Liver (tissue), 9 donors: ENCODE results near the gene XRCC1. TPM values are rescaled to one million over a fixed set of nuclear protein-coding genes. Genes with fewer than 3 reads are reported as not detected.
A peak's percentile ranks its signal among the peaks of the same experiment; 100 is the strongest.
"Not testable (repeated sequence)": the region's sequence is repeated elsewhere in the genome, so short reads cannot be mapped to it uniquely, and the experiment has no call there.

Experiments used
- DNase-seq: peaks from one replicate; pipeline ENCODE4 v3.0.0-alpha.2; 2017; ENCODE audit warnings: low spot score
- H3K27ac ChIP-seq, 2 donors: one replicate each; pipeline ENCODE4 v1.7.0; 2013; ENCODE audit warnings: inconsistent platforms in 2 of 2, low read length in 2 of 2, control low read depth in 1 of 2, low read depth in 1 of 2, mild to moderate bottlenecking in 1 of 2
- H3K27me3 ChIP-seq, 4 donors: one replicate each; pipeline versions ENCODE4 v1.6.1 to v1.7.0; 2013; ENCODE audit warnings: low read length in 3 of 4, inconsistent platforms in 1 of 4, mild to moderate bottlenecking in 1 of 4, moderate library complexity in 1 of 4; ENCODE audit not compliant: control insufficient read depth in 4 of 4, insufficient read depth in 4 of 4
- H3K36me3 ChIP-seq, 4 donors: one replicate each; pipeline versions ENCODE4 v1.6.1 to v1.7.0; 2013; ENCODE audit warnings: low read length in 3 of 4, mild to moderate bottlenecking in 3 of 4, low read depth in 1 of 4, moderate library complexity in 1 of 4; ENCODE audit not compliant: control insufficient read depth in 4 of 4, insufficient read depth in 3 of 4
- H3K4me1 ChIP-seq, 4 donors: one replicate each; pipeline versions ENCODE4 v1.6.1 to v1.7.0; 2013; ENCODE audit warnings: low read length in 3 of 4, mild to moderate bottlenecking in 3 of 4, moderate library complexity in 1 of 4; ENCODE audit not compliant: control insufficient read depth in 4 of 4, insufficient read depth in 4 of 4
- H3K4me3 ChIP-seq, 3 donors: one replicate each; pipeline versions ENCODE4 v1.6.1 to v1.7.0; 2013; ENCODE audit warnings: low read length in 3 of 3, control low read depth in 1 of 3, low read depth in 1 of 3, mild to moderate bottlenecking in 1 of 3
- H3K9ac ChIP-seq, 2 donors: one replicate each; pipeline ENCODE4 v1.7.0; 2013; ENCODE audit warnings: low read length in 2 of 2, mild to moderate bottlenecking in 2 of 2, moderate library complexity in 2 of 2, control low read depth in 1 of 2, low read depth in 1 of 2
- H3K9me3 ChIP-seq, 4 donors: one replicate each; pipeline versions ENCODE4 v1.6.1 to v1.7.0; 2013; ENCODE audit warnings: low read length in 3 of 4; ENCODE audit not compliant: control insufficient read depth in 4 of 4
- EGR1 ChIP-seq, 2 donors: IDR thresholded peaks; 2 replicates each; pipeline ENCODE4 v1.6.1; 2016 to 2018; ENCODE audit warnings: antibody characterized with exemption in 2 of 2, low read depth in 2 of 2
- FOXA1 ChIP-seq: IDR thresholded peaks from 2 replicates; pipeline ENCODE4 v1.6.1; 2016; ENCODE audit warnings: antibody characterized with exemption
- FOXA2 ChIP-seq: IDR thresholded peaks from 2 replicates; pipeline ENCODE4 v1.6.1; 2016; ENCODE audit warnings: antibody characterized with exemption
- GABPA ChIP-seq, 2 donors: IDR thresholded peaks in 1 of 2; conservative IDR thresholded peaks in 1 of 2; 2 replicates each; pipeline ENCODE4 v1.6.1; 2016; ENCODE audit warnings: antibody characterized with exemption in 2 of 2, mild to moderate bottlenecking in 1 of 2, moderate library complexity in 1 of 2
- HNF4A ChIP-seq, 2 donors: conservative IDR thresholded peaks; 2 replicates each; pipeline ENCODE4 v1.6.1; 2016; ENCODE audit warnings: antibody characterized with exemption in 2 of 2, mild to moderate bottlenecking in 2 of 2
- HNF4G ChIP-seq: IDR thresholded peaks from 2 replicates; pipeline ENCODE4 v1.6.1; 2016; ENCODE audit warnings: antibody characterized with exemption
- JUND ChIP-seq, 2 donors: IDR thresholded peaks; 2 replicates each; pipeline ENCODE4 v1.6.1; 2016; ENCODE audit warnings: antibody characterized with exemption in 2 of 2
- NR2F2 ChIP-seq: IDR thresholded peaks from 2 replicates; pipeline ENCODE4 v1.6.1; 2016; ENCODE audit warnings: antibody characterized with exemption
- RAD21 ChIP-seq, 2 donors: IDR thresholded peaks; 2 replicates each; pipeline ENCODE4 v1.6.1; 2016; ENCODE audit warnings: antibody characterized with exemption in 2 of 2, mild to moderate bottlenecking in 2 of 2
- RXRA ChIP-seq, 2 donors: IDR thresholded peaks; 2 replicates each; pipeline ENCODE4 v1.6.1; 2017 to 2018; ENCODE audit warnings: antibody characterized with exemption in 2 of 2, mild to moderate bottlenecking in 1 of 2
- SP1 ChIP-seq: IDR thresholded peaks from 2 replicates; pipeline ENCODE4 v1.6.1; 2018; ENCODE audit warnings: antibody characterized with exemption, mild to moderate bottlenecking
- TAF1 ChIP-seq: conservative IDR thresholded peaks from 2 replicates; pipeline ENCODE4 v1.6.1; 2016; ENCODE audit warnings: antibody characterized with exemption, mild to moderate bottlenecking
- YY1 ChIP-seq: IDR thresholded peaks from 2 replicates; pipeline ENCODE4 v1.6.1; 2016; ENCODE audit warnings: antibody characterized with exemption, mild to moderate bottlenecking
- WGBS: extraction: QIAGEN DNeasy Blood & Tissue Kit; methylation state at CpG from one replicate; pipeline ENCODE4 v1.1.7; 2013; 5-methylcytosine and 5-hydroxymethylcytosine counted together
- polyA plus RNA-seq, 2 donors: library from polyadenylated mRNA; stranded (reverse) in 1 of 2; unstranded in 1 of 2; fragments of 200-250 nt in 1 of 2; fragments of >200 nt in 1 of 2; fragmentation: Nextera tagmentation in 1 of 2; extraction: Ambion mirVana in 1 of 2; gene quantifications; one replicate each; pipeline versions ENCODE4 v1.2.1 to v1.2.3, GENCODE V29; 2013 to 2015
- total RNA-seq, 2 donors: library from RNA; depleted of rRNA; stranded (reverse); fragments of >200 nt; gene quantifications; one replicate each; pipeline ENCODE4 v1.2.3, GENCODE V29; 2014
- TF ChIP-seq, protein P1 (sequence below): IDR thresholded peaks from 2 replicates; pipeline ENCODE4 v1.6.1; 2016; ENCODE audit warnings: antibody characterized with exemption, mild to moderate bottlenecking
- TF ChIP-seq, protein P2 (sequence below): fragments of 150-350 bp; IDR thresholded peaks from 2 replicates; pipeline ENCODE4 v1.5.1; 2017; ENCODE audit warnings: improper control_type of control experiment, low read depth, low read length; ENCODE audit not compliant: missing input control
- TF ChIP-seq, protein P3 (sequence below): IDR thresholded peaks from 2 replicates; pipeline ENCODE4 v1.6.1; 2016; ENCODE audit warnings: antibody characterized with exemption
- TF ChIP-seq, protein P4 (sequence below): IDR thresholded peaks from 2 replicates; pipeline ENCODE4 v1.6.1; 2016; ENCODE audit warnings: antibody characterized with exemption
- TF ChIP-seq, protein P5 (sequence below): IDR thresholded peaks from 2 replicates; pipeline ENCODE4 v1.6.1; 2016; ENCODE audit warnings: antibody characterized with exemption
- donor health status: healthy.
- donor health status: healthy.
- donor health status: healthy.
- donor health status: healthy.
- donor health status: healthy.

XRCC1 gene
- total and polyA plus RNA-seq, 4 donors, result 3.6 to 9.8 (median 4.9) TPM

DNA sequence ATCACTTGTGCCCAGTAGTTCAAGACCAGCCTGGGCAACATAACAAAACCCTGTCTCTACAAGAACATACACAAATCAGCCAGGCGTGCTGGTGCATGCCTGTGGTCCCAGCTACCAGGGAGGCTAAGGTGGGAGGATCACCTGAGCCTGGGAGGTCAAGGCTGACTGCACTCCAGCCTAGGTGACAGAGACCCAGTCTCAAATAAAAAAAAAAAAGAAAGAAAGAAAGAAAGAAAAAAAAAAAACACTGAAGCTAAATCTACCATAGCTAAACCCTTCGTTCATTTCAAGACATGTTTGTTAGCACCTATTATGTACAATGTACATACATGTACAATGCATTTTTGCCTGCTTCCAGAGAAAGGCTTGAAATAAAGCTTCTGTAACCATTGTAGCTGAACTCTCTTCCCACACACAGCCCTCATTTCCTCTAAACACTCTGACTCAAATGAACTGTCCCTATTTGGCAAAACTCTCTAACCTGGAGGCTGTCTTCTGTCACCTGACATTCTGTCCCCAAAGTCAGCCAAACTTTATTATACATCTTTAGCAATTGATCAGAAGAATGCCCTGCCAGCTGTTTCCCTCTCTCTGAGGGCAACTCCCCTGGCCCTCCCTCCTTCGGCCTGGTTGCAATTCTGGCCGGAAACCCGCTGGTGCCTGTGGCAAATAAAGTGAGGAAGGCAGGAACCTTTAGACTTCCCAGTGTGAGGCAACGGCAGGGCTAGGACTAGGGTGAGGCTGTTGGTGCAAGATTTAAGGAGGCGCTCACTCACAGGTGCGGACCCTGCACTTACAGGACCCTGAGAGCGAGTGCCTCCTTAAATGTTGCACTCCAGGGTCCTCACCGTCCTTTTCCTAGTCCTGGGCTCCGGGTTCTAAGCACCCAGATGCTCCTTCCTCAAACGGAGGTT, 50.1 kb downstream of the XRCC1 start:
- Histone ChIP-seq H3K9me3 (no peaks in the 10 kb centered on the region), H3K4me1 (peaks cover 0 to 33% (median 27%) of the 10 kb centered on the region in 4 donors), H3K27me3 (no peaks in the 10 kb centered on the region), H3K9ac (peak overlapping the region; percentile 20 to 88), H3K4me3 (peak overlapping the region; percentile 94 to 97 (median 94)), H3K36me3 (peaks cover 0 to 3% (median under 1%) of the 10 kb centered on the region in 4 donors), H3K27ac (peak overlapping the region; percentile 76 to 85)
- DNase-seq, result peak; percentile 54
- 13% methylated on average over 12 of the region's 12 CpGs for WGBS
- TF ChIP-seq, protein P1, sequence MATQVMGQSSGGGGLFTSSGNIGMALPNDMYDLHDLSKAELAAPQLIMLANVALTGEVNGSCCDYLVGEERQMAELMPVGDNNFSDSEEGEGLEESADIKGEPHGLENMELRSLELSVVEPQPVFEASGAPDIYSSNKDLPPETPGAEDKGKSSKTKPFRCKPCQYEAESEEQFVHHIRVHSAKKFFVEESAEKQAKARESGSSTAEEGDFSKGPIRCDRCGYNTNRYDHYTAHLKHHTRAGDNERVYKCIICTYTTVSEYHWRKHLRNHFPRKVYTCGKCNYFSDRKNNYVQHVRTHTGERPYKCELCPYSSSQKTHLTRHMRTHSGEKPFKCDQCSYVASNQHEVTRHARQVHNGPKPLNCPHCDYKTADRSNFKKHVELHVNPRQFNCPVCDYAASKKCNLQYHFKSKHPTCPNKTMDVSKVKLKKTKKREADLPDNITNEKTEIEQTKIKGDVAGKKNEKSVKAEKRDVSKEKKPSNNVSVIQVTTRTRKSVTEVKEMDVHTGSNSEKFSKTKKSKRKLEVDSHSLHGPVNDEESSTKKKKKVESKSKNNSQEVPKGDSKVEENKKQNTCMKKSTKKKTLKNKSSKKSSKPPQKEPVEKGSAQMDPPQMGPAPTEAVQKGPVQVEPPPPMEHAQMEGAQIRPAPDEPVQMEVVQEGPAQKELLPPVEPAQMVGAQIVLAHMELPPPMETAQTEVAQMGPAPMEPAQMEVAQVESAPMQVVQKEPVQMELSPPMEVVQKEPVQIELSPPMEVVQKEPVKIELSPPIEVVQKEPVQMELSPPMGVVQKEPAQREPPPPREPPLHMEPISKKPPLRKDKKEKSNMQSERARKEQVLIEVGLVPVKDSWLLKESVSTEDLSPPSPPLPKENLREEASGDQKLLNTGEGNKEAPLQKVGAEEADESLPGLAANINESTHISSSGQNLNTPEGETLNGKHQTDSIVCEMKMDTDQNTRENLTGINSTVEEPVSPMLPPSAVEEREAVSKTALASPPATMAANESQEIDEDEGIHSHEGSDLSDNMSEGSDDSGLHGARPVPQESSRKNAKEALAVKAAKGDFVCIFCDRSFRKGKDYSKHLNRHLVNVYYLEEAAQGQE, result peak; percentile 59
- peak in 1 of 2 donors; percentile 60 for TF ChIP-seq RAD21 (IDR thresholded peaks at IDR 0.05)
- TF ChIP-seq, protein P2, sequence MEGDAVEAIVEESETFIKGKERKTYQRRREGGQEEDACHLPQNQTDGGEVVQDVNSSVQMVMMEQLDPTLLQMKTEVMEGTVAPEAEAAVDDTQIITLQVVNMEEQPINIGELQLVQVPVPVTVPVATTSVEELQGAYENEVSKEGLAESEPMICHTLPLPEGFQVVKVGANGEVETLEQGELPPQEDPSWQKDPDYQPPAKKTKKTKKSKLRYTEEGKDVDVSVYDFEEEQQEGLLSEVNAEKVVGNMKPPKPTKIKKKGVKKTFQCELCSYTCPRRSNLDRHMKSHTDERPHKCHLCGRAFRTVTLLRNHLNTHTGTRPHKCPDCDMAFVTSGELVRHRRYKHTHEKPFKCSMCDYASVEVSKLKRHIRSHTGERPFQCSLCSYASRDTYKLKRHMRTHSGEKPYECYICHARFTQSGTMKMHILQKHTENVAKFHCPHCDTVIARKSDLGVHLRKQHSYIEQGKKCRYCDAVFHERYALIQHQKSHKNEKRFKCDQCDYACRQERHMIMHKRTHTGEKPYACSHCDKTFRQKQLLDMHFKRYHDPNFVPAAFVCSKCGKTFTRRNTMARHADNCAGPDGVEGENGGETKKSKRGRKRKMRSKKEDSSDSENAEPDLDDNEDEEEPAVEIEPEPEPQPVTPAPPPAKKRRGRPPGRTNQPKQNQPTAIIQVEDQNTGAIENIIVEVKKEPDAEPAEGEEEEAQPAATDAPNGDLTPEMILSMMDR, result no peak
- peak; percentile 46 to 58 for TF ChIP-seq JUND (IDR thresholded peaks at IDR 0.05)
- TF ChIP-seq HNF4A (conservative IDR thresholded peaks at IDR 0.05), result peak; percentile 88 to 92
- TF ChIP-seq FOXA1, result no peak
- peak; percentile 83 for TF ChIP-seq SP1
- TF ChIP-seq GABPA (IDR thresholded peaks at IDR 0.05 in 1 of 2, conservative IDR thresholded peaks at IDR 0.05 in 1 of 2), result peak in 1 of 2 donors; percentile 75
- peak; percentile 90 for TF ChIP-seq HNF4G
- TF ChIP-seq, protein P3, sequence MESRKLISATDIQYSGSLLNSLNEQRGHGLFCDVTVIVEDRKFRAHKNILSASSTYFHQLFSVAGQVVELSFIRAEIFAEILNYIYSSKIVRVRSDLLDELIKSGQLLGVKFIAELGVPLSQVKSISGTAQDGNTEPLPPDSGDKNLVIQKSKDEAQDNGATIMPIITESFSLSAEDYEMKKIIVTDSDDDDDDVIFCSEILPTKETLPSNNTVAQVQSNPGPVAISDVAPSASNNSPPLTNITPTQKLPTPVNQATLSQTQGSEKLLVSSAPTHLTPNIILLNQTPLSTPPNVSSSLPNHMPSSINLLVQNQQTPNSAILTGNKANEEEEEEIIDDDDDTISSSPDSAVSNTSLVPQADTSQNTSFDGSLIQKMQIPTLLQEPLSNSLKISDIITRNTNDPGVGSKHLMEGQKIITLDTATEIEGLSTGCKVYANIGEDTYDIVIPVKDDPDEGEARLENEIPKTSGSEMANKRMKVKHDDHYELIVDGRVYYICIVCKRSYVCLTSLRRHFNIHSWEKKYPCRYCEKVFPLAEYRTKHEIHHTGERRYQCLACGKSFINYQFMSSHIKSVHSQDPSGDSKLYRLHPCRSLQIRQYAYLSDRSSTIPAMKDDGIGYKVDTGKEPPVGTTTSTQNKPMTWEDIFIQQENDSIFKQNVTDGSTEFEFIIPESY, result peak; percentile 63
- TF ChIP-seq YY1, result peak; percentile 57
- TF ChIP-seq, protein P4, sequence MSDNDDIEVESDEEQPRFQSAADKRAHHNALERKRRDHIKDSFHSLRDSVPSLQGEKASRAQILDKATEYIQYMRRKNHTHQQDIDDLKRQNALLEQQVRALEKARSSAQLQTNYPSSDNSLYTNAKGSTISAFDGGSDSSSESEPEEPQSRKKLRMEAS, result peak; percentile 100
- no peak for TF ChIP-seq FOXA2
- peak; percentile 94 to 97 for TF ChIP-seq EGR1 (IDR thresholded peaks at IDR 0.05; ENCODE audit: low read depth in 2 of 2)
- TF ChIP-seq, protein P5, sequence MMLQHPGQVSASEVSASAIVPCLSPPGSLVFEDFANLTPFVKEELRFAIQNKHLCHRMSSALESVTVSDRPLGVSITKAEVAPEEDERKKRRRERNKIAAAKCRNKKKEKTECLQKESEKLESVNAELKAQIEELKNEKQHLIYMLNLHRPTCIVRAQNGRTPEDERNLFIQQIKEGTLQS, result peak; percentile 61
- TF ChIP-seq RXRA (IDR thresholded peaks at IDR 0.05), result peak; percentile 77 to 87
- TF ChIP-seq NR2F2, result peak; percentile 37
- TF ChIP-seq TAF1, result peak; percentile 62

DNA sequence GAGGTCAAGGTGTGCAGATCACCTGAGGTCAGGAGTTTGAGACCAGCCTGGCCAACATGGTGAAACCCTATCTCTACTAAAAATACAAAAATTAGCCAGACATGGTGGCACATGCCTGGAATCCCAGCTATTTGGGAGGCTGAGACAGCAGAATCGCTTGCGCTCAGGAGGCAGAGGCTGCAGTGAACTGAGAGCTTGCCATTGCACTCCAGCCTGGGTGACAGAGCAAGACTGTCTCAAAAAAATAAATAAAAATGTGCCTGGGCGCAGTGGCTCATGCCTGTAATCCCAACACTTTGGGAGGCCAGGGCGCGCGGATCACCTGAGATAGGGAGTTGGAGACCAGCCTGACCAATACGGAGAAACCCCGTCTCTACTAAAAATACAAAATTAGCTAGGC, 51.6 kb downstream of the XRCC1 start:
- H3K9ac ChIP-seq, H3K27me3 ChIP-seq, H3K9me3 ChIP-seq, H3K4me3 ChIP-seq, DNase-seq, H3K36me3 ChIP-seq, H3K27ac ChIP-seq: not testable (repeated sequence)
- peaks cover 0 to 33% (median 27%) of the 10 kb centered on the region in 4 donors for H3K4me1 ChIP-seq
- WGBS, result 98% methylated on average over 8 of the region's 8 CpGs
